Measurements from ENCODE around the gene HCN1.

Gene HCN1

DNA sequence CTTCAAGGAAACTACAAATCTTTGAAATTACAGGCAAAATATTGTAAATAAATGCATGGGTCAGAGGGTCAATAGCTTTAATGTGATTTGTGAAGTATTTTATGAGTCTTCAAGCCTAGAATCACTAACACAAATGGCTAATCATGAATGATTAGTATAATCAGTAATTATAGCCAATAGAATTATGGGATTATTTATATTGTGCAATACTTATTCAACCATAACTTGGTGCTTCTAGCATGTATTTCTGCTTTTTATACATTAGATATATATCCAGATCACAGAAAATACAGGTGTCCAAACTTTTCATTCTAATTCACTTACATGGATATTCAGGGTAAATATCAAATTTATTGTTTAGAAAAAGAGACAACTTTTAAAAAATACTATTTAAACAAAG is 12.1 kb downstream of the HCN1 start:
- in situ Hi-C loops (cut with MboI; ENCODE audit: low sequenced_read_pairs, unreplicated experiment): no loop called here
- TF ChIP-seq, protein P1, sequence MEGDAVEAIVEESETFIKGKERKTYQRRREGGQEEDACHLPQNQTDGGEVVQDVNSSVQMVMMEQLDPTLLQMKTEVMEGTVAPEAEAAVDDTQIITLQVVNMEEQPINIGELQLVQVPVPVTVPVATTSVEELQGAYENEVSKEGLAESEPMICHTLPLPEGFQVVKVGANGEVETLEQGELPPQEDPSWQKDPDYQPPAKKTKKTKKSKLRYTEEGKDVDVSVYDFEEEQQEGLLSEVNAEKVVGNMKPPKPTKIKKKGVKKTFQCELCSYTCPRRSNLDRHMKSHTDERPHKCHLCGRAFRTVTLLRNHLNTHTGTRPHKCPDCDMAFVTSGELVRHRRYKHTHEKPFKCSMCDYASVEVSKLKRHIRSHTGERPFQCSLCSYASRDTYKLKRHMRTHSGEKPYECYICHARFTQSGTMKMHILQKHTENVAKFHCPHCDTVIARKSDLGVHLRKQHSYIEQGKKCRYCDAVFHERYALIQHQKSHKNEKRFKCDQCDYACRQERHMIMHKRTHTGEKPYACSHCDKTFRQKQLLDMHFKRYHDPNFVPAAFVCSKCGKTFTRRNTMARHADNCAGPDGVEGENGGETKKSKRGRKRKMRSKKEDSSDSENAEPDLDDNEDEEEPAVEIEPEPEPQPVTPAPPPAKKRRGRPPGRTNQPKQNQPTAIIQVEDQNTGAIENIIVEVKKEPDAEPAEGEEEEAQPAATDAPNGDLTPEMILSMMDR (IDR thresholded peaks at IDR 0.05; ENCODE audit: borderline replicate concordance, control extremely low read depth, extremely low read depth, insufficient read depth, missing control alignments): no peak
- DNase-seq (ENCODE audit: low spot score): no peak

DNA sequence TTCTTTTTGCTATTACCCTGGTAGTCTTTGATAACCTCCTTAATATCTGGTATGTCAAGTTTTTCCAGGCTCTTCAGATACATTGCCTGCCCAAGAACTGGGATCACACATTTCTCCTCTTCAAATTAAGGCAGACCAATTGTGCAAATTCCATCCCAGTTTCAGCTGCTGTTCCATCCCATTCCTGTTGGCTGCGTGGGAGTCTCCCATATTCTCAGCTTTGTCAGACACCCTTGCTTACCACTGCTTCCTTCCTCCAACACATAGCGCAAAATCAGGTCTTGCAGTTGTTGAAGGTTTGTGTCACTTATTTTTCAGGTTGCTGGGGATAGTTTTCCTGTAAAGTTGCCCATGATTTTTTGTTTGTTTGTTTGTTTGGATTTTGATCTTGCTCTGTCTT is 15.2 kb downstream of the HCN1 start:
- DNase-seq (ENCODE audit: low spot score): no peak
- TF ChIP-seq, protein P1 (IDR thresholded peaks at IDR 0.05; ENCODE audit: borderline replicate concordance, control extremely low read depth, extremely low read depth, insufficient read depth, missing control alignments): no peak
- in situ Hi-C loops (cut with MboI; ENCODE audit: low sequenced_read_pairs, unreplicated experiment): no loop called here

DNA sequence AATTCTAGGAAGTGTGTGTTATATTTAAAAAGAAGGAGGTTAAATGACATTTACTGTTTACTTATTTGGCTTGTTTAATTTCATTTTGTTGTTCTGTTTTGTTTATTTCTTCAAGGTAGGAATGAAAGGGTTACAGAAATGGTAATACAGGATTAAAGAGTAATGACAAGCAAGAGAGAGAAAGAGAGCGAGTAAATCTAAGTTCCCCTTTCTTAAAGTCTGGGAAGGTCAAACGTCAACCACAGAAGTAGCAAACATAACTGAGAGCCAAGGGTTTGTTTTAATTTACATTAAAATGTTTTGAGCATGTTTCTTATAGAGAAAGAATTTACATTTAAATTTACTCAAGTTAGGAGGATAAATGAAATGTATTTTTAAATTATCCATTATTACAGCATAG is 18.7 kb downstream of the HCN1 start:
- in situ Hi-C loops (cut with MboI; ENCODE audit: low sequenced_read_pairs, unreplicated experiment): no loop called here
- no peak for DNase-seq (ENCODE audit: low spot score)
- TF ChIP-seq, protein P1 (IDR thresholded peaks at IDR 0.05; ENCODE audit: borderline replicate concordance, control extremely low read depth, extremely low read depth, insufficient read depth, missing control alignments): no peak

DNA sequence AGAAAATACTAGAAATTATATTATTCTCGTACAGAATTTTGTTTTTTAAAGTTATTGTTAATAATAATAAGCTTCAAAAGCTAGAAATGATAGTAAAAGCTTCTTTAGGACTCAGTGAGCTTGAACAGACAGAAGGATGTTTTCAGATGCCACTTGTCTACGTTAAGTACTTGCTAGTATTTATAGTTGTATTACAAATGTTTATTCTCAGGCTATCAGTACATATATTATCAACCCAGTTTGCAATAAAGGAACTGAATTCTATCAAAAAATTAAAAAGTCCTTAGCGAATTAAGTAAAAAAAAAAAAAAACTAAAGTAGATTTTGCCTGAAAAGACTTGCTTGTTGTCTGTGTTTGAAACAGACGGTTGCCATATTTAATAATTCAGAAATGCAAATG is 23.9 kb downstream of the HCN1 start:
- TF ChIP-seq, protein P1 (IDR thresholded peaks at IDR 0.05; ENCODE audit: borderline replicate concordance, control extremely low read depth, extremely low read depth, insufficient read depth, missing control alignments): no peak
- DNase-seq (ENCODE audit: low spot score): no peak
- in situ Hi-C loops (cut with MboI; ENCODE audit: low sequenced_read_pairs, unreplicated experiment): no loop called here

DNA sequence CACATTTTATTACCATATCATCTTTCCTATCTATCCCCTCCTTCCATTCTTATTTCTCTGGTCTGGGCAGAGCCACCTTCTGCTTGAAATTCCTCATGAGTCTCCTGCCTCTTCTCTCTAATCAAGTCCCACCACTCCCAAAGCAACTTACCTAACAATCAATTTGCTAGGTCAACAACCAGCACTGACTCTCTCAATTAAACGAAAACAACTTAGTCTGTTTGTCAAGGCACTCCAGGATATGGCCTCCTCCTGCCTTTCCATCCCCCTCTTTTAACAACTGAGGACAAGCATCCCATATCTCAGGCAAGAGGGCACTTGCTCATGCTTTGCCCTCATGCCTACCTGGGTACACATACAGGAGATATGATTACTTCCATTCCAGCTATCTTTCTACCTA is 47.4 kb downstream of the HCN1 start:
- DNase-seq (ENCODE audit: low spot score): no peak
- in situ Hi-C loops (cut with MboI; ENCODE audit: low sequenced_read_pairs, unreplicated experiment): no loop called here
- TF ChIP-seq, protein P1 (IDR thresholded peaks at IDR 0.05; ENCODE audit: borderline replicate concordance, control extremely low read depth, extremely low read depth, insufficient read depth, missing control alignments): no peak

DNA sequence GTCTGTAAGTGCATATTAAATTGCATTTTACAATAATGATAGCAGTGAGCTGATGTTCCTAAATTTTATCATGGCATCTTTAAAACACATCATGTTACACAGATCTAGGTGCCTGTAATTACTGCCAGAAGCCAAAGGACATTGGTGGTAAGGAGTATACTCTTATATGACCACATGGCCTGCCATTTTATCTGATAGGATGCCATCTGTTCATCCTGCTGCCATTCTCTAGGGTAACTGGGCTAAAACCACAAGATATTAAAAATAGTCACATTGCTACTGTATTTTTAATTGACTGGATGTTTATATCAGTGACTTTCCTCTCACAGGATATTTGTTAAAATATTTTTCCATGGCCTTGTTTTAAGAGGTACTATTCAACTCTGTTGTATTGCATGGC is 53.1 kb downstream of the HCN1 start:
- TF ChIP-seq, protein P1 (IDR thresholded peaks at IDR 0.05; ENCODE audit: borderline replicate concordance, control extremely low read depth, extremely low read depth, insufficient read depth, missing control alignments): no peak
- DNase-seq (ENCODE audit: low spot score): no peak
- in situ Hi-C loops (cut with MboI; ENCODE audit: low sequenced_read_pairs, unreplicated experiment): no loop called here

DNA sequence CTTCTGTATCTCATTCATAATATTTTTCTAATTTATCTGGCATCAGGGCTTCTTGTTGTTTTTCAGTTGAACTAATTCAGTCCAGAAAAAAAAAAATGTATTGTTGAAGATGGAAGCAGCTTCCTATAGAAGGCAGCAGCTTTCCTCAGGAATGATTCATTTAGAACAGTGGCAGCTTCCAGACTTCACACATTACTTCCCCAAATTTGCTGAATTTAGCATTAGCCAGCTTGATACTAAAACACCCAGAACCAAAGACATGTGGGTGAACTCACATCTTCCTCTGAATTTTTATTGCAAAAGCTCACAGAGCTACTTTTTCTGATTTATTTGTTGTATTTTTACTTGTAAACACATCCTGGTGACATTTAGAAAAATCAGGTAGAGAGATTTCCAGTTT is 53.8 kb downstream of the HCN1 start:
- TF ChIP-seq, protein P1 (IDR thresholded peaks at IDR 0.05; ENCODE audit: borderline replicate concordance, control extremely low read depth, extremely low read depth, insufficient read depth, missing control alignments): no peak
- in situ Hi-C loops (cut with MboI; ENCODE audit: low sequenced_read_pairs, unreplicated experiment): no loop called here
- DNase-seq (ENCODE audit: low spot score): no peak

Data from GM13976 (cell line).